Measurements from ENCODE around the gene RNF113B.

DNA sequence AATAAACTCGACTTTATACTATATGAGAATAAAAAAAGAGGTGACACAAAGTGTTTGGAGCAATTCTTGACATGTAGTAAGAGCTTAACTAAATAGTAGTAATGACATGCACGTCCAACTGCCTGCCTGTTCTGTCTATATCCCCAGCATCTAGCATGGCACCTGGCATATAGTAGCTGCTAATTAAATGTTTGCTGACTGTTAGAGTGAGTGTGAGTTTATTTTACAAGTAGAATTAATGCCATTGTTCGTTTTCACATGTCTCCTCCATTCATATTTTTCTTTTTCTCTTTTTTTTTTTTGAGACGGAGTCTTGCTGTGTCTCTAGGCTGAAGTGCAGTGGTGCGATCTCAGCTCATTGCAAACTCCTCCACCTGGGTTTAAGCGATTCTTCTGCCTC lies 38.4 kb upstream of the RNF113B start:
- TF ChIP-seq, protein P1, sequence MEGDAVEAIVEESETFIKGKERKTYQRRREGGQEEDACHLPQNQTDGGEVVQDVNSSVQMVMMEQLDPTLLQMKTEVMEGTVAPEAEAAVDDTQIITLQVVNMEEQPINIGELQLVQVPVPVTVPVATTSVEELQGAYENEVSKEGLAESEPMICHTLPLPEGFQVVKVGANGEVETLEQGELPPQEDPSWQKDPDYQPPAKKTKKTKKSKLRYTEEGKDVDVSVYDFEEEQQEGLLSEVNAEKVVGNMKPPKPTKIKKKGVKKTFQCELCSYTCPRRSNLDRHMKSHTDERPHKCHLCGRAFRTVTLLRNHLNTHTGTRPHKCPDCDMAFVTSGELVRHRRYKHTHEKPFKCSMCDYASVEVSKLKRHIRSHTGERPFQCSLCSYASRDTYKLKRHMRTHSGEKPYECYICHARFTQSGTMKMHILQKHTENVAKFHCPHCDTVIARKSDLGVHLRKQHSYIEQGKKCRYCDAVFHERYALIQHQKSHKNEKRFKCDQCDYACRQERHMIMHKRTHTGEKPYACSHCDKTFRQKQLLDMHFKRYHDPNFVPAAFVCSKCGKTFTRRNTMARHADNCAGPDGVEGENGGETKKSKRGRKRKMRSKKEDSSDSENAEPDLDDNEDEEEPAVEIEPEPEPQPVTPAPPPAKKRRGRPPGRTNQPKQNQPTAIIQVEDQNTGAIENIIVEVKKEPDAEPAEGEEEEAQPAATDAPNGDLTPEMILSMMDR (IDR thresholded peaks at IDR 0.05; ENCODE audit: borderline replicate concordance, extremely low read depth, low read length, poor library complexity, severe bottlenecking), result no peak
- no peak for TF ChIP-seq EZH2 (IDR thresholded peaks at IDR 0.05; ENCODE audit: borderline replicate concordance, low read depth, low read length, severe bottlenecking)

Data from DND-41 (cell line).